IPS-15b (cell line): ENCODE measurements around the gene DDX10.

ENCODE experiments used
- H3K27me3 ChIP-seq: one replicate; pipeline ENCODE4 v1.6.1; 2013; ENCODE audit warnings: low read length; ENCODE audit not compliant: control insufficient read depth, insufficient read depth
- H3K36me3 ChIP-seq: one replicate; pipeline ENCODE4 v1.6.1; 2013; ENCODE audit warnings: low read length; ENCODE audit not compliant: control insufficient read depth, insufficient read depth
- H3K4me1 ChIP-seq: one replicate; pipeline ENCODE4 v1.6.1; 2013; ENCODE audit warnings: mild to moderate bottlenecking, low read length; ENCODE audit not compliant: control insufficient read depth, insufficient read depth
- H3K4me3 ChIP-seq: one replicate; pipeline ENCODE4 v1.5.1; 2013; ENCODE audit warnings: low read depth, low read length
- H3K9ac ChIP-seq: one replicate; pipeline ENCODE4 v1.6.1; 2013; ENCODE audit warnings: low read depth, mild to moderate bottlenecking, low read length
- H3K9me3 ChIP-seq: one replicate; pipeline ENCODE4 v1.6.1; 2013; ENCODE audit warnings: mild to moderate bottlenecking, low read length; ENCODE audit not compliant: control insufficient read depth, insufficient read depth

The DDX10 gene

DNA sequence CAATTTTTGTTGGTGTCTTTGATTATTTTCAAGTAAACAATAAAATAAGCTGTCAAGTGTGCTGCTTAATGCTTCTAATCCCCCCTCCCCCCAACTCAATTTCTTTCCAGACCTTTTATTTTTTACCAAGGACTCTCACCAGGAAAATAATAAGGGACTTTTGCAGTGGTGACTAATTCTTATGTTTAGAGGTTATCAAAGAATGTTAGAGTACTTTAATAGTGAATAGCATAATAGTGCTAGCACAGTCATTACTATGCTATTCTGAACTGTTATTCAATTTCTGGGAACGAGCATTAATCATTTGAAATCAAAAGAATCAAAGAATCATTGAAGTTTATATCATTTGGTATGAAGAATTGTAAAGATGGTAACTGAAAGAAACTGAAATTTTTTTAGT, 251.4 kb downstream of the DDX10 start:
- H3K27me3 ChIP-seq: no peaks in the 10 kb centered on the region
- no peak overlapping the region for H3K4me3 ChIP-seq
- no peaks in the 10 kb centered on the region for H3K36me3 ChIP-seq
- no peak overlapping the region for H3K9ac ChIP-seq
- no peaks in the 10 kb centered on the region for H3K9me3 ChIP-seq
- H3K4me1 ChIP-seq: no peaks in the 10 kb centered on the region

DNA sequence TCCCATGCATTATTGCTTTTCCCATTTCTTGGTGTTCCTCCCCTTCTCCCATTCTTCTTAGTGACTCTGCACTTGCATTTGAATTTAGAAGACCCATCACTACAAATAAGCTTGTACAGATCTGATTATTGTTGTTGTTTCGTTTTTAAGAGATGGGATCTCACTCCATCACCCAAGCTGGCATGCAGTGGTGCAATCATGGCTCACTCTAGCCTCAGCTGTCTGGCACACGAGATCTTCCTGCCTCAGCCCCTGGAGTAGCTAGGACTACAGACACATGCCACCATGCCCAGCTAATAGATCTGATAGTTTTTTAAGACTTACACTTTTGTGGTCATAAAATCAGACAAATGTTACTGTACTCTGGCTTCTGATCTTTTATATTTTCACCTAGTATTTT, 252.1 kb downstream of the DDX10 start:
- Histone ChIP-seq H3K36me3 (no peaks in the 10 kb centered on the region), H3K9ac (no peak overlapping the region), H3K27me3 (no peaks in the 10 kb centered on the region), H3K4me1 (no peaks in the 10 kb centered on the region), H3K4me3 (no peak overlapping the region), H3K9me3 (no peaks in the 10 kb centered on the region)

DNA sequence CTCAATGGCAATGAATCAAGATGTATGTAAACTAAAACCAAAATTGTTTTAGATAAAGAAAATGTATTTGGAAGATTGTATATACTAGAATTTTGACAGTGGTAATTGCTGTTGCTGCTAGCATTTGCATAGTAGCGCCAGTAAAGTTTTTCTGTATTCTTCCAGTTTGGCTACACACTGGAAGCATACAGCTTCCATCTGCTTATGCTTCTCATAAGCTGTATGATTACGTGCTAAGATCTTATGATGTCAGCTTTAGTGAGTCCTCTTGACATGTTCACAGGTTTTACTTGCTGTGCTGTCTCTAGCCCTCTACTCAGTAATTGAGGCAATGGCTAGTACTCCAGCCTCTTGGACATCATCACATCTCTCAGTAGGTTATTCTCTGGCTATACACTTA, 256.3 kb downstream of the DDX10 start:
- H3K36me3 ChIP-seq: no peaks in the 10 kb centered on the region
- H3K9ac ChIP-seq: no peak overlapping the region
- no peak overlapping the region for H3K4me3 ChIP-seq
- no peaks in the 10 kb centered on the region for H3K9me3 ChIP-seq
- no peaks in the 10 kb centered on the region for H3K4me1 ChIP-seq
- H3K27me3 ChIP-seq: no peaks in the 10 kb centered on the region

DNA sequence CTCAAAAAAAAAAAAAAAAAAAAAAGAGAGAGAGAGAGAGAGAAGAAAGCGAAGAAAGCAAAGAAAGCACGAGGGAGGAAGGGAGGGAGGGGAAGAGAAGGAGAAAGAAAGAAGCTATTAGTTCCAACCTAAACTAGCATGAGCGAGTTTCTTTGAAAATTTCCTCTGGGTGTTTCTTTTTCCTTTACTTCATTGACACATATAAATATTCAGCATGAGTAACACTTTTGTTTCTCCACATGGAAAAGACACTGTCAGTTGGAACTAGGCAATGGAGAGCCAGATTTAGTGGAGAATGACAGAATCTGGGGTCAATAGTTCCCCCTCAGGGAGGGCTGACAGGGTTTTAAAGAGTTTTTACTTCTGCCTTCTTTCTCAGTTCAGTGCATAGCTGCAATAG, 257.4 kb downstream of the DDX10 start:
- H3K4me1 ChIP-seq: no peaks in the 10 kb centered on the region
- no peak overlapping the region for H3K9ac ChIP-seq
- H3K9me3 ChIP-seq: no peaks in the 10 kb centered on the region
- H3K27me3 ChIP-seq: no peaks in the 10 kb centered on the region
- no peak overlapping the region for H3K4me3 ChIP-seq
- H3K36me3 ChIP-seq: no peaks in the 10 kb centered on the region

DNA sequence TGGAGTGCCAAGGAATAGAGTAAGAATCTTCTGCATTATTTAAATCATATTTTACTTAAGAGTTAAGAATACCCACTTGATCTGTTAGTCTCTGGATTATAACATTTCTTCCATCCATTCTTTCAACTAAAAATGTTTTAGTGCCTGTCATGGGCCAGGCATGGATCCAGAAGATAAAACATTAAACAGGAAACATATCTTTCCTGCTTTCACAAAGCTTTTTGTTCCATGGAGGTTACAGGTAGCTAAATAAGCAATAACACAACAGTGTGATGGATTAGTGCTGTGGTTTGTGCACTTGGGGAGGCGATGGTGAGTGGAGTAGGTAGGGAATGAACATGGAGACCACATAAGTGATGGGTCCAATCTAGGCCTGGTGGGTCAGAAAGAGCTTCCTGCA, 258.5 kb downstream of the DDX10 start:
- H3K4me3 ChIP-seq: no peak overlapping the region
- no peaks in the 10 kb centered on the region for H3K9me3 ChIP-seq
- H3K9ac ChIP-seq: no peak overlapping the region
- no peaks in the 10 kb centered on the region for H3K36me3 ChIP-seq
- no peaks in the 10 kb centered on the region for H3K4me1 ChIP-seq
- H3K27me3 ChIP-seq: no peaks in the 10 kb centered on the region

DNA sequence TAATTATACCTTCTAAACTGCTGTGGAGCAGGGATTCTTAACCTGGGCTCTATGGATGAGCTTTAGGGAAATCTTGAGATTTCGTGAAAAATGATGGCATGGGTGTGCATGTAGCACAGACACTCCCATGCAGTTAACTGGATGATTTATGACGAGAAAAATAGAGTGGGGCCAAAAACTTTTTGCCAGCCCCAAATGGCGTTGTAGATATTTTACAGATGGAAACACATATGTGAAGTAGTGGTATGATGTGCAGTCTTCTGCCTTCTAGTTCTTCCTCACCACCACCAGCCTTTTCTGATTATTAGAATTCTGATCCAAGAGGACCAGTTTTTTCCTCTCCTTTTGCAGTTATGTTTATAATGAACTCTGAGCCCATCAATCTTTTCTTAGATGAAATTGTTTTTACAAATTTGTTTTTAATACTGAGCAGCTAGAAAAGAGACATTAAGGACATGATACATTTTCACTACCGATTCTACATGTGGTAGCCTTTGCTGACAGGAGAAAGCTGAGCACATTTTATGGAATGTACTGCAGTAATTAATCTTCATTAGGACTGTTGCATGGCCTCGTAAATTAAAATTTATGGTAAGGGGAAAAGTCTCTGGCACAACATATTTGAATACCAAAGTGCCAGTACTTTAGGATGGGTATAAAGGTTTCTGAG, 261.4 kb downstream of the DDX10 start:
- Histone ChIP-seq H3K9me3 (no peaks in the 10 kb centered on the region), H3K36me3 (no peaks in the 10 kb centered on the region), H3K4me1 (no peaks in the 10 kb centered on the region)

DNA sequence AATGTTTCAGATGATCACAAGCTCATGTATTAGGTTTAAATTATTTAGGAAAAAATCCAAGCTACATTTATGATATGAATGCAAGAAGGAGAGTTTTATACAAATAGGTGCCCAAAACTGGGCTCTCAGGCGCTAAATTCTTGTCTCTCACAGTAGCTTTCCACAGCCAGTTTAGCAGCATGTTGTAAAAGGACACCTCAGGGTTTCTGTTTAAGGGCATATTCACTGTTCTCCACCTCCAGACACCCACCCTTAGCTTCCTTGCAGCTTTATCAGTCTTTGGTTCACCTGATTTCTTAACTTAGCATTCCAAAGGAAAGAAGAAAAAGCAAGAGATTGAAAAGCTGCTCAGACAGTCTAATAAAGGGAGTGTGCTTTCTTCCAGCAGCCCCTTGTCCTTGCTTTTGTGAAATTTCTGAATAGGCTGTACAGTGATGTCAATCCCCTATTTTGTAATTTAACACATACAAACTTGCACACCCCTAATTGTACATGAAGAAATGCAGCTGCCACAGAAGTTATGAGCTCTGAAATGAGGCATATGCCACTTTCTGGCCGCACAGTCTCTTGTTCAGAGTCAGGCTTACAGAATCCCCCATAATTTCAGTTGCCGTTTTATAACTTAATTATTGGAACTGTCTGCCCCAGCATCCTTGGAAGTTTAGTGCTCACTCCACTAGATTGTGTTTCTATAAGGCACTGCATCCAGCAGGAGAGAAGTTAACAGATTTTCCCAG, 262.1 kb downstream of the DDX10 start:
- no peak overlapping the region for H3K9ac ChIP-seq
- H3K27me3 ChIP-seq: no peaks in the 10 kb centered on the region
- no peaks in the 10 kb centered on the region for H3K36me3 ChIP-seq
- no peak overlapping the region for H3K4me3 ChIP-seq
- no peaks in the 10 kb centered on the region for H3K4me1 ChIP-seq
- no peaks in the 10 kb centered on the region for H3K9me3 ChIP-seq

More for the DNA sequence above, 261.4 kb downstream of the DDX10 start:
- Histone ChIP-seq H3K4me3 (no peak overlapping the region), H3K27me3 (no peaks in the 10 kb centered on the region), H3K9ac (no peak overlapping the region)

DNA sequence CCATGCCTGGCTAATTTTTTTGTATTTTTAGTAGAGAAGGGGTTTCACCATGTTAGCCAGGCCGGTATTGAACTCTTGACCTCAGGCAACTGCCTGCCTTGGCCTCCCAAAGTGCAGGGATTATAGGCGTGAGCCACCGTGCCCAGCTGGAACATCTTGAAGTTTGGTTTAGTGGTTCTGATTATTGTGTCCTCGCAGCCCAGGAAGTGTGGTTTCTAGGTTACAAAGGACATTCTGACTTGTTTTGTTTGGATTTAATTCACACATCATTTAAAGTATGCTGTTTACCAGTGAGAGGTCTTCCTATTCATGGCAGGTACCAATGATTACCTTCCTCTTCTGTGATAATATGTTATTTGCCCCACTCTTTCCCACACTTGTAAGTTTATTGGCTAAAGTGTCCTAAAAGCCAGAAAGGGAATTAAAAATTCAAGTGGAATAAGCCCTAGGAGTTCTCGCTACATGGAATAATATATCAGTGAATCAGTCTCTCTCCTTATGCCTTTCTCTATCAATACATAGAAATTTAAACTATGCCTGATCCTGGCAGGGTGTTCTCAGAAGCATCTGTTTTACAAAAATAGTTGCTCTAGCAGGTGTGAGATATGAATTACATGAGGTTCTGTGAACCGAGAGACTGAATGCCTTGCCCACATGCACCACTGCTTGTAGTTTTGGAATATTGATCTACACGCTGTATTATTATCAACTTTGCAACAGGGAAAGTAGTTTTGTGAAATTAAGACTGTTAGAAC, 263.1 kb downstream of the DDX10 start:
- Histone ChIP-seq H3K27me3 (no peaks in the 10 kb centered on the region), H3K36me3 (no peaks in the 10 kb centered on the region), H3K9me3 (no peaks in the 10 kb centered on the region), H3K4me1 (no peaks in the 10 kb centered on the region), H3K4me3 (no peak overlapping the region), H3K9ac (no peak overlapping the region)

DNA sequence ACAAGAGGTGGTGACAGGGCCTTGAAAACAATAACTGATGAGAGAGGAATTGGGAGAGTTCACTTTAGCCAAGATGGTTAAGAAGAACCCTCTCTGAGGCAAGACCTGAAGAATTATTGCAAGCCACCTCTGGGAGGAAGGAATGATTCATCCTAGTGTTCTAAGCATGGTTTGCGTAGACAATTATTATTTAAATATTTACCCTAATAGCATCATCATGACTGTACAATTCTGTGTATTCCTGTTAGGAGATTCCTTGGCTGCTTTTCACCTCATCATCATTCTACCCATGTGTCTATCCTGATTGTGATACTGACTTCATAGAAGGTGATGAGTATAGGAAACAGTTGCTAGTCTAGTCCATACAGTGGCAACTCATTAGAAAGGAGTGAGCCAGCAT, 264.4 kb downstream of the DDX10 start:
- peaks cover 5% of the 10 kb centered on the region for H3K4me1 ChIP-seq
- no peaks in the 10 kb centered on the region for H3K9me3 ChIP-seq
- no peaks in the 10 kb centered on the region for H3K27me3 ChIP-seq
- no peaks in the 10 kb centered on the region for H3K36me3 ChIP-seq
- no peak overlapping the region for H3K9ac ChIP-seq
- no peak overlapping the region for H3K4me3 ChIP-seq

DNA sequence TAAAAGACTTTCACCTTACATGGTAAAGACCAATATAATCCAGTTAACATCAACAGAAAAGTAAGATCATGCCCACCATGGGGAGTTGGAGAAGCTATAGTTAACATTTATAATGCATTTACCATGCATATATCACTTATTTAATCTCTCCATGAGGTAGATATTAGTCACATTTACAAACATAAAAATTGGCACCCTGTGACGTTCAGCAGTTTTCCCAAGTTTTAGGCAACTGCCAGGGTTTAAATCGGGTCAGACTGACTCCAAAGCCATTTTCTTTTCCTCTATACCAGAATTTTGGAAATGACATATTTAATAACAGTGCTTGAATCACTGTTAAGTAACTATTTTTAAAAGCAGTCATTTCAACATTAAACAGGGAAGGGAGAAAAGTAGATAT, 266.3 kb downstream of the DDX10 start:
- no peak overlapping the region for H3K4me3 ChIP-seq
- no peaks in the 10 kb centered on the region for H3K9me3 ChIP-seq
- no peak overlapping the region for H3K9ac ChIP-seq
- no peaks in the 10 kb centered on the region for H3K27me3 ChIP-seq
- H3K36me3 ChIP-seq: no peaks in the 10 kb centered on the region
- peaks cover 8% of the 10 kb centered on the region for H3K4me1 ChIP-seq

DNA sequence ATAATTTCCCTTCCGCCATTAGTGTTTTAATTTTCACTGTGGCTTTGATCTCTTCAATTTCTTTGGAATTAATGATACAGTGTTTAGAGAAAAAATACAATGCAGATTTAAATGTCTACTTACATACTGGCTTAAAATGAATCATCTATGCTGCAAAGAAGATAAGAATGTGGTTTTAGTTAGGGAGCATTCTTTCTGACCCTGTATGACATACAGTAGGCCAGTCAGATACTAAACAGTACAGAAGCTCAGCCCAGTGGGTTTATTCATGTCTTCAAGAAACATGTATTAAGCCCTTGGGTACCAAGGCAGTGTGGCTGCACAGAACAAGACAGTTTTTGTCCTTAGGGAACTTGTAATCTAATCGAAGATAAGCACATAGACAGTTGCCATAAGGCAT, 268.8 kb downstream of the DDX10 start:
- H3K9ac ChIP-seq: no peak overlapping the region
- H3K27me3 ChIP-seq: no peaks in the 10 kb centered on the region
- peaks cover 8% of the 10 kb centered on the region for H3K4me1 ChIP-seq
- no peak overlapping the region for H3K4me3 ChIP-seq
- no peaks in the 10 kb centered on the region for H3K9me3 ChIP-seq
- H3K36me3 ChIP-seq: no peaks in the 10 kb centered on the region

DNA sequence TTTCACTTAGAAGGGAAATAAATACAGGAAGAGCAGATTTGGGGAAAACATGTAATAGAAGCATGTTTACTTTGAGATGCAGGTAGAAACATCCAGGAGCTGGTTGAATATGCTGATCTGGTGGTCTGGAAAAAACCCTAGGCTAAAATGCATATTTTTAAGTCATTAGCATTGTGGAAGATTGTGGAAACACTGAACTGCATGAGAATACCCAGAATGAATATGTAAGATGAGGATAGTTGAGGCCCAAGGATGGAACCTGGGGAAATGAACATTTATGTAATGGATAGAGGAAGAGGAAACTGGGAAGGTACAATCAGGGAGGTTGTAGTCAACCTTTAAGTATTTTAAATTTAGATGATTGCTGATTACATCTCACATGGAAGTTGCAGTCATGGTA, 269.4 kb downstream of the DDX10 start:
- no peaks in the 10 kb centered on the region for H3K9me3 ChIP-seq
- H3K4me3 ChIP-seq: no peak overlapping the region
- H3K9ac ChIP-seq: no peak overlapping the region
- H3K27me3 ChIP-seq: no peaks in the 10 kb centered on the region
- H3K36me3 ChIP-seq: no peaks in the 10 kb centered on the region
- H3K4me1 ChIP-seq: peaks cover 8% of the 10 kb centered on the region
